Transverse colon (tissue), 4 donors: ENCODE data around the gene CCSER2. TPM values are rescaled to one million over a fixed set of nuclear protein-coding genes. Genes with fewer than 3 reads are reported as not detected.

Experiments used
- DNase-seq: peaks from one replicate; pipeline ENCODE4 v3.0.0-alpha.2; 2019
- H3K27ac ChIP-seq, 4 donors: fragments of 200-600 bp; sonication (generic); 2 replicates each; pipeline ENCODE4 v1.5.1; 2016 to 2018; ENCODE audit warnings: inconsistent platforms in 4 of 4
- H3K27me3 ChIP-seq: fragments of 200-600 bp; sonication (generic); 2 replicates; pipeline ENCODE4 v1.5.1; 2017; ENCODE audit warnings: inconsistent platforms
- H3K36me3 ChIP-seq, 4 donors: fragments of 200-600 bp; sonication (generic); 2 replicates each; pipeline ENCODE4 v1.5.1; 2017 to 2019; ENCODE audit warnings: inconsistent platforms in 4 of 4
- H3K4me1 ChIP-seq, 4 donors: fragments of 200-600 bp; sonication (generic); 2 replicates each; pipeline ENCODE4 v1.5.1; 2017 to 2020; ENCODE audit warnings: inconsistent platforms in 4 of 4
- H3K4me3 ChIP-seq, 4 donors: fragments of 200-600 bp; sonication (generic); 1 replicate in 1 of 4; 2 replicates in 3 of 4; pipeline versions ENCODE4 v1.5.1 to v1.6.1; 2017 to 2019; ENCODE audit warnings: inconsistent platforms in 4 of 4
- H3K9me3 ChIP-seq, 2 donors: fragments of 200-600 bp; sonication (generic); 2 replicates each; pipeline ENCODE4 v1.5.1; 2017 to 2019; ENCODE audit warnings: inconsistent platforms in 2 of 2
- EP300 ChIP-seq: sonication (generic); formaldehyde crosslinking; IDR thresholded peaks from one replicate; pipeline ENCODE4 v1.6.1; 2017; ENCODE audit warnings: antibody characterized with exemption, low read depth
- POLR2A ChIP-seq: fragments of 450-650 bp; IDR thresholded peaks from one replicate; pipeline ENCODE4 v1.6.1; 2016; ENCODE audit warnings: antibody characterized with exemption, mild to moderate bottlenecking, moderate library complexity
- POLR2AphosphoS5 ChIP-seq, 3 donors: sonication (generic); formaldehyde crosslinking; IDR thresholded peaks; one replicate each; pipeline ENCODE4 v1.6.1; 2016; ENCODE audit warnings: antibody characterized with exemption in 3 of 3
- WGBS, 2 donors: methylation state at CpG; one replicate each; pipeline ENCODE4 v1.1.5; 2018; ENCODE audit warnings: low coverage in 1 of 2; 5-methylcytosine and 5-hydroxymethylcytosine counted together
- in situ Hi-C, 4 donors: fragments of 200-750 bp; cut with MboI; loops; one replicate each; pipeline versions ENCODE4 v1.15.0 to v1.15.1; 2017; ENCODE audit warnings: low sequenced_read_pairs in 3 of 4, low pct_ligation_motif_present in 1 of 4, low pct_unique_long_range_greater_than_20kb in 1 of 4
- intact Hi-C: fragments of 100-400 bp; cut with DNase I; formaldehyde crosslinking; loops from one replicate; pipeline ENCODE4 v1.15.1; 2023; ENCODE audit warnings: low total_unique reads
- total RNA-seq, 4 donors: library from RNA; depleted of rRNA; stranded (reverse); fragments of >200 nt; gene quantifications; one replicate each; pipeline ENCODE4 v1.1.0, GENCODE V29; 2016
- TF ChIP-seq, protein P1 (sequence below), 5 experiments: fragments of 200-600 bp in 3 of 5; fragments of 450-650 bp in 2 of 5; sonication (generic) in 3 of 5; IDR thresholded peaks; 1 replicate in 2 of 5; 2 replicates in 3 of 5; pipeline ENCODE4 v1.5.1; 2016 to 2017; ENCODE audit warnings: antibody characterized with exemption in 5 of 5, inconsistent platforms in 3 of 5, mild to moderate bottlenecking in 2 of 5, moderate library complexity in 1 of 5

The CCSER2 gene
- total RNA-seq, 4 donors from 2014 or later: 20.9 to 45.6 (median 33.7) TPM

DNA sequence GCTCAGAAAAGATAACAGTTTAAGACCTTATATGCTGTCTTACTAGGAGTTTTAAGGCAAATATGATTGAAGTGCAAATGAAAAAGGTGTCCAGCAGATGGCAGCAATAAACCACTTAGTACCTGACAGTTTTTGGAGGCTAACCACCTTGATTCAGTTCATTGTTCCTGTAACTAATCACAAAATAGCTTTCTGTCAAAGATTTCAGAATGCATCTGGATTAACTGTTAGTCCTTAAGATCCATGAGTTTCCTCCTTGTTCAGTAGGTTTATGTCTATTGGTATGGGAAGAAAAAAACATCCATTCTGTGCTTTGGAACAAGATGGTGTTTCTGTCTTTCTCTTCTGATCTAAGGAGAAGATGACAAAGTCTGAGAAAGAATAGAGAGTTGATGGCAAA, 46.6 kb downstream of the CCSER2 start:
- H3K27me3 ChIP-seq: no peaks in the 10 kb centered on the region
- no peaks in the 10 kb centered on the region for H3K9me3 ChIP-seq
- TF ChIP-seq POLR2A (no peak), EP300 (no peak), POLR2AphosphoS5 (IDR thresholded peaks at IDR 0.05) (no peak)
- TF ChIP-seq, protein P1, sequence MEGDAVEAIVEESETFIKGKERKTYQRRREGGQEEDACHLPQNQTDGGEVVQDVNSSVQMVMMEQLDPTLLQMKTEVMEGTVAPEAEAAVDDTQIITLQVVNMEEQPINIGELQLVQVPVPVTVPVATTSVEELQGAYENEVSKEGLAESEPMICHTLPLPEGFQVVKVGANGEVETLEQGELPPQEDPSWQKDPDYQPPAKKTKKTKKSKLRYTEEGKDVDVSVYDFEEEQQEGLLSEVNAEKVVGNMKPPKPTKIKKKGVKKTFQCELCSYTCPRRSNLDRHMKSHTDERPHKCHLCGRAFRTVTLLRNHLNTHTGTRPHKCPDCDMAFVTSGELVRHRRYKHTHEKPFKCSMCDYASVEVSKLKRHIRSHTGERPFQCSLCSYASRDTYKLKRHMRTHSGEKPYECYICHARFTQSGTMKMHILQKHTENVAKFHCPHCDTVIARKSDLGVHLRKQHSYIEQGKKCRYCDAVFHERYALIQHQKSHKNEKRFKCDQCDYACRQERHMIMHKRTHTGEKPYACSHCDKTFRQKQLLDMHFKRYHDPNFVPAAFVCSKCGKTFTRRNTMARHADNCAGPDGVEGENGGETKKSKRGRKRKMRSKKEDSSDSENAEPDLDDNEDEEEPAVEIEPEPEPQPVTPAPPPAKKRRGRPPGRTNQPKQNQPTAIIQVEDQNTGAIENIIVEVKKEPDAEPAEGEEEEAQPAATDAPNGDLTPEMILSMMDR (IDR thresholded peaks at IDR 0.05): peak; percentile 53 to 69 (median 65)
- intact Hi-C loops (loop anchor here (2.0 kb wide), 1 partner anchor 166 kb away; no protein-coding TSS in a partner anchor), in situ Hi-C loops (loop anchor here in 2 of 4 donors (10.0 to 25.0 kb wide), 2 partner anchors 160 to 162 kb away; no protein-coding TSS in a partner anchor)
- DNase-seq: no peak
- peaks cover 0 to 5% (median 1%) of the 10 kb centered on the region in 4 donors for H3K4me1 ChIP-seq
- no peak overlapping the region for H3K4me3 ChIP-seq
- H3K27ac ChIP-seq: no peak overlapping the region
- peaks cover 0 to under 1% (median 0%) of the 10 kb centered on the region in 4 donors for H3K36me3 ChIP-seq

DNA sequence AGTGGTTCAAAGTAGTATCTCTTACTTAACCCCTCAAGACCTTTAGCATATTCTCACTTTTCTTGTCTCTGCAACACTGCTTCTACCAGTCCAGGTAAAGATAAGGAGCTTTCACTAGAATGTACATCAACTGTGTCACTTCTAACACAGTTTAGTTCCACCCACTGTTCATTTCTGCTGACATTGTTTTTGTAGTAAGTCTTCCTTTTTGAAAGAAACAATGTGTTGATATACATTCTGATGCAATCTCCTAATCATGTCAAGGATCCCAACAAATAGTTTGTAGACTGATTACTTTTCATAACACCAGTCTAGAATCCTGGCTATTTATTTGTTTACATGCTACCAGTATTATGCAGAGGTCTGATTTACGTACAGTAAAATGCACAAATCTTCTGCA, 47.5 kb downstream of the CCSER2 start:
- TF ChIP-seq POLR2A (no peak), EP300 (no peak), POLR2AphosphoS5 (IDR thresholded peaks at IDR 0.05) (no peak)
- TF ChIP-seq, protein P1 (IDR thresholded peaks at IDR 0.05): no peak
- Histone ChIP-seq H3K27ac (no peak overlapping the region), H3K36me3 (peaks cover 0 to 6% (median 0%) of the 10 kb centered on the region in 4 donors), H3K9me3 (no peaks in the 10 kb centered on the region), H3K4me3 (no peak overlapping the region), H3K27me3 (no peaks in the 10 kb centered on the region), H3K4me1 (peaks cover 0 to 5% (median 1%) of the 10 kb centered on the region in 4 donors)
- WGBS, 2 donors: 57 to 84% methylated on average over 1 of the region's 1 CpG
- in situ Hi-C loops: loop anchor here in 2 of 4 donors (10.0 to 25.0 kb wide), 2 partner anchors 159 to 161 kb away; no protein-coding TSS in a partner anchor
- intact Hi-C loops: loop anchor here (2.0 kb wide), 1 partner anchor 165 kb away; no protein-coding TSS in a partner anchor
- DNase-seq: no peak

DNA sequence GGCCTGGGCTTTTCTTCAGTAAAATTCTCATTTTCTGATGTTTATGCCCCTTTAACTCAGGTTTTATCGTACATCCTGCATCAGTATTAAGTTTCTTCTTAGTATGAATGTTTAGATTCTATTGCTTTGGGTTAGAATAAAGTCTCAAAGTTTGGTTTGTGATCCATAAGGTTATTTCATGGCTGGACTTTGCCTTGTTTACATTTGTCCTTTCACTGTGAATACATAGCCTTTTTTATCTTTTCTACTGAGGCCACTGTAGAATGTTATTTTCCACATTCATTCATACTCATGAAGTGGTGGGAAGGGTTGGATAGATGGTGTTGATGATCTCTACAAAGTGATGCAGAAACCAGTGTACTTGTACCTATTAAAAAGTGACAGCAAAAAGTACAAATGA, 59.8 kb downstream of the CCSER2 start:
- H3K36me3 ChIP-seq: no peaks in the 10 kb centered on the region
- DNase-seq: no peak
- no peaks in the 10 kb centered on the region for H3K4me1 ChIP-seq
- in situ Hi-C loops: loop anchor here in 1 of 4 donors (25.0 kb wide), 1 partner anchor 149 kb away; no protein-coding TSS in a partner anchor
- WGBS, 2 donors: 77 to 83% methylated on average over 1 of the region's 1 CpG
- no peak overlapping the region for H3K4me3 ChIP-seq
- no peak overlapping the region for H3K27ac ChIP-seq
- intact Hi-C loops: no loop called here
- no peaks in the 10 kb centered on the region for H3K9me3 ChIP-seq
- H3K27me3 ChIP-seq: no peaks in the 10 kb centered on the region
- TF ChIP-seq POLR2AphosphoS5 (IDR thresholded peaks at IDR 0.05) (no peak), EP300 (no peak), POLR2A (no peak)
- TF ChIP-seq, protein P1 (IDR thresholded peaks at IDR 0.05): no peak

DNA sequence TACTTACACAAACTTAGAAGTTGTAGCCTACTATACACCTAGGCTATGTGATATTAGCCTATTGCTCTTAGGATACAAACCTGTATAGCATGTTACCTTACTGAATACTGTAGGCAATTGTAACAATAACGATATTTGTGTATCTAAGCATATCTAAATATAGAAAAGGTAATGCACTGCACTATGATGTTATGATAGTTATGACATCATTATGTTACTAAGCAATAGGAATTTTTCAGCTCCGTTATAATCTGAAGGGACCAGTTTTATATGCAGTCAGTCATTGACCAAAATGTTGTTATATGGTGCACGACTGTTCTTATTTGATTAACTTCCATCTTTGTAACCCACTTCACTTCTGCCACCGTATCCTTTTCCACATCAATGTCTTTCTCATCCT, 62.0 kb downstream of the CCSER2 start:
- in situ Hi-C loops (loop anchor here in 1 of 4 donors (25.0 kb wide), 1 partner anchor 147 kb away; no protein-coding TSS in a partner anchor), intact Hi-C loops (no loop called here)
- H3K27ac ChIP-seq: no peak overlapping the region
- H3K27me3 ChIP-seq: no peaks in the 10 kb centered on the region
- no peaks in the 10 kb centered on the region for H3K4me1 ChIP-seq
- 86 to 89% methylated on average over 4 of the region's 4 CpGs for WGBS, 2 donors
- no peak for DNase-seq
- TF ChIP-seq POLR2A: no peak
- TF ChIP-seq POLR2AphosphoS5 (IDR thresholded peaks at IDR 0.05): no peak
- TF ChIP-seq, protein P1 (IDR thresholded peaks at IDR 0.05): no peak
- no peaks in the 10 kb centered on the region for H3K36me3 ChIP-seq
- H3K4me3 ChIP-seq: no peak overlapping the region
- no peaks in the 10 kb centered on the region for H3K9me3 ChIP-seq
